ENCODE results near the gene CTU2. TPM values are rescaled to one million over a fixed set of nuclear protein-coding genes. Genes with fewer than 3 reads are reported as not detected.

Gene CTU2
- total and polyA plus RNA-seq, 9 of the 15 experiments (the other 6 are each of a cell fraction or from before 2014, with no cell fraction given): 1.3 to 105 (median 23.2) TPM

DNA sequence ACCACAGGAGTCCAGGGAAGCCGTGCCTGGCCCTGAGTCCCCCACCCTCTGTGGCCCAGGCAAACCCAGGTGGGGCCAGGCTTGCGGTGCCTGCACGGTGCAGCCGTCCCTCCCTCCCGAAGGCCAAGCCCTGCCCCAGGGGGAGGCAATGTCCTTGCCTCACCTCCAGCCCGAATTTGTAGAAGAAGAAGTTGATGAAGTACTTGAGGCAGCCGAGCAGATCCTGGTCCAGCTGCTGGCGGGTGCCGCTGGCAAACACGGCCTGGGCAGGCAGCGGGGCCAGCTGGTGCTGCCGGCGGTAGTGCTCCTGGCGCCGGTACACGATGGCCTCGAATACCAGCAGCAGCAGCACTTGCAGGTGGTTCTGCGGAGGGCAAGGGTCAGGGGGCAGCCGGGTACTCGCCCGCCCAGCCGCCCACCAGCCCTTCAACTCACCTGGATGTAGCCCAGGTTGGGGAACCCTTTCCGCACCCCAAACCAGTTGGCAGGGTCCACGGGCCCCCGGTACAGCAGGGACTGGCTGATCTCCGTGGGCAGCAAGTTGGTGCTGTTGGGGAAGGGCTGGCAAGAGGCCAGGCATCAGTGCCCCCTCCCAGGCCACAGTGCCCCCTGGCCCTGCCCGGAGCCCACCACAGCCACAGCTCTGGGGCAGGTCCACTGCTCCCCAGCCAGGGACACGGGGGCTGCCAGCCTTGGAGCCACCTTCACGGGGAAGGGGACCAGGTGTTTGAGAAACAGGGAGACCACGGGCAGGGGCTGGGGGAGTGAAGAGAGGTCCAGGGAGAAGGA lies 26.1 kb downstream of the CTU2 start (continued):
- TF ChIP-seq, protein P1, sequence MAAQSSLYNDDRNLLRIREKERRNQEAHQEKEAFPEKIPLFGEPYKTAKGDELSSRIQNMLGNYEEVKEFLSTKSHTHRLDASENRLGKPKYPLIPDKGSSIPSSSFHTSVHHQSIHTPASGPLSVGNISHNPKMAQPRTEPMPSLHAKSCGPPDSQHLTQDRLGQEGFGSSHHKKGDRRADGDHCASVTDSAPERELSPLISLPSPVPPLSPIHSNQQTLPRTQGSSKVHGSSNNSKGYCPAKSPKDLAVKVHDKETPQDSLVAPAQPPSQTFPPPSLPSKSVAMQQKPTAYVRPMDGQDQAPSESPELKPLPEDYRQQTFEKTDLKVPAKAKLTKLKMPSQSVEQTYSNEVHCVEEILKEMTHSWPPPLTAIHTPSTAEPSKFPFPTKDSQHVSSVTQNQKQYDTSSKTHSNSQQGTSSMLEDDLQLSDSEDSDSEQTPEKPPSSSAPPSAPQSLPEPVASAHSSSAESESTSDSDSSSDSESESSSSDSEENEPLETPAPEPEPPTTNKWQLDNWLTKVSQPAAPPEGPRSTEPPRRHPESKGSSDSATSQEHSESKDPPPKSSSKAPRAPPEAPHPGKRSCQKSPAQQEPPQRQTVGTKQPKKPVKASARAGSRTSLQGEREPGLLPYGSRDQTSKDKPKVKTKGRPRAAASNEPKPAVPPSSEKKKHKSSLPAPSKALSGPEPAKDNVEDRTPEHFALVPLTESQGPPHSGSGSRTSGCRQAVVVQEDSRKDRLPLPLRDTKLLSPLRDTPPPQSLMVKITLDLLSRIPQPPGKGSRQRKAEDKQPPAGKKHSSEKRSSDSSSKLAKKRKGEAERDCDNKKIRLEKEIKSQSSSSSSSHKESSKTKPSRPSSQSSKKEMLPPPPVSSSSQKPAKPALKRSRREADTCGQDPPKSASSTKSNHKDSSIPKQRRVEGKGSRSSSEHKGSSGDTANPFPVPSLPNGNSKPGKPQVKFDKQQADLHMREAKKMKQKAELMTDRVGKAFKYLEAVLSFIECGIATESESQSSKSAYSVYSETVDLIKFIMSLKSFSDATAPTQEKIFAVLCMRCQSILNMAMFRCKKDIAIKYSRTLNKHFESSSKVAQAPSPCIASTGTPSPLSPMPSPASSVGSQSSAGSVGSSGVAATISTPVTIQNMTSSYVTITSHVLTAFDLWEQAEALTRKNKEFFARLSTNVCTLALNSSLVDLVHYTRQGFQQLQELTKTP (IDR thresholded peaks at IDR 0.05; ENCODE audit: low read depth in 1 of 2, partially characterized antibody in 2 of 2): no peak
- TF ChIP-seq CC2D1A (IDR thresholded peaks at IDR 0.05): no peak
- no peak for TF ChIP-seq PRMT5 (CRISPR knock-in tag; IDR thresholded peaks at IDR 0.05)
- TF ChIP-seq EP400 (IDR thresholded peaks at IDR 0.05): no peak
- TF ChIP-seq DPF2 (IDR thresholded peaks at IDR 0.05): no peak
- TF ChIP-seq XRCC5 (IDR thresholded peaks at IDR 0.05; ENCODE audit: low read depth, low read length): no peak
- no peak for TF ChIP-seq POLR2B (IDR thresholded peaks at IDR 0.05; ENCODE audit: low read depth, partially characterized antibody)
- no peak for TF ChIP-seq ZNF77 (CRISPR knock-in tag; IDR thresholded peaks at IDR 0.05)
- TF ChIP-seq ZNF639 (CRISPR knock-in tag; conservative IDR thresholded peaks at IDR 0.05 in 1 of 2, IDR thresholded peaks at IDR 0.05 in 1 of 2): no peak
- TF ChIP-seq KDM4B (IDR thresholded peaks at IDR 0.05; ENCODE audit: borderline replicate concordance in 2 of 2, low read depth in 1 of 2): no peak
- TF ChIP-seq ADNP (tag; IDR thresholded peaks at IDR 0.05): no peak
- TF ChIP-seq CEBPB (tag; IDR thresholded peaks at IDR 0.05): no peak
- TF ChIP-seq HNRNPL (IDR thresholded peaks at IDR 0.05; ENCODE audit: low read depth, low read length): peak; percentile 51; the same call in 1 of the 2 replicates
- TF ChIP-seq, protein P2, sequence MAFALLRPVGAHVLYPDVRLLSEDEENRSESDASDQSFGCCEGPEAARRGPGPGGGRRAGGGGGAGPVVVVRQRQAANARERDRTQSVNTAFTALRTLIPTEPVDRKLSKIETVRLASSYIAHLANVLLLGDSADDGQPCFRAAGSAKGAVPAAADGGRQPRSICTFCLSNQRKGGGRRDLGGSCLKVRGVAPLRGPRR (CRISPR knock-in tag; IDR thresholded peaks at IDR 0.05): no peak
- TF ChIP-seq TFAP4 (CRISPR knock-in tag; IDR thresholded peaks at IDR 0.05; ENCODE audit: borderline replicate concordance): 0 out of 2 replicates have a peak, but pooled peaks have one; percentile 10
- no peak for TF ChIP-seq ZNF75A (CRISPR knock-in tag; IDR thresholded peaks at IDR 0.05)
- TF ChIP-seq RBM22 (IDR thresholded peaks at IDR 0.05; ENCODE audit: low read depth, low read length, poor library complexity, severe bottlenecking): peak; percentile 93
- TF ChIP-seq, protein P3, sequence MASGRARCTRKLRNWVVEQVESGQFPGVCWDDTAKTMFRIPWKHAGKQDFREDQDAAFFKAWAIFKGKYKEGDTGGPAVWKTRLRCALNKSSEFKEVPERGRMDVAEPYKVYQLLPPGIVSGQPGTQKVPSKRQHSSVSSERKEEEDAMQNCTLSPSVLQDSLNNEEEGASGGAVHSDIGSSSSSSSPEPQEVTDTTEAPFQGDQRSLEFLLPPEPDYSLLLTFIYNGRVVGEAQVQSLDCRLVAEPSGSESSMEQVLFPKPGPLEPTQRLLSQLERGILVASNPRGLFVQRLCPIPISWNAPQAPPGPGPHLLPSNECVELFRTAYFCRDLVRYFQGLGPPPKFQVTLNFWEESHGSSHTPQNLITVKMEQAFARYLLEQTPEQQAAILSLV (tag; IDR thresholded peaks at IDR 0.05): no peak
- TF ChIP-seq NFE2L1 (tag; IDR thresholded peaks at IDR 0.05; ENCODE audit: borderline replicate concordance, low read depth): no peak
- no peak for TF ChIP-seq NFXL1 (CRISPR knock-in tag; IDR thresholded peaks at IDR 0.05)
